Measurements from ENCODE around the gene C9. TPM values are rescaled to one million over a fixed set of nuclear protein-coding genes. Genes with fewer than 3 reads are reported as not detected.
"Not testable (repeated sequence)": the region's sequence is repeated elsewhere in the genome, so short reads cannot be mapped to it uniquely, and the experiment has no call there.

C9 gene
- total RNA-seq, 2 donors from 2014 or later = not detected

DNA sequence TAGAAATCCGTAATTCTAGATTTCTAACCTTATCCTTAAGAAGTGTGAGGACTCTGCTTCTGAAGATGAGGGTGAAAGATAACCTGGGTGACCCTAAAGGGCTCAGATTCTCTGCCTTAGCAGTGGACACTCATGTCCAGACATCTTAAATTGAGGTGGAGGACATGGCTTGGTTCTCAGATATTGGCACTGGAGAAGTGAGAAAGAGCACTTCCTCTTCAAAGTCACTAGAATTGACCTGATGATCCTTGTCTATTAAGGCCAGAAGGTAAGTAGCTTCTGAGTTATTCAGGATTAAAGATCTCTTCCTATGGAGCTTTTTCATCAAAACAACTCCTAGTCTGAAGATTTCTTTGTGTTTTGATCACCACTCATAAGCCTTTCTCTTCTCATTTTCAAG is 54.8 kb downstream of the C9 start:
- no peaks in the 10 kb centered on the region for H3K36me3 Mint-ChIP-seq
- no peak for DNase-seq (ENCODE audit: low spot score in 2 of 2)

DNA sequence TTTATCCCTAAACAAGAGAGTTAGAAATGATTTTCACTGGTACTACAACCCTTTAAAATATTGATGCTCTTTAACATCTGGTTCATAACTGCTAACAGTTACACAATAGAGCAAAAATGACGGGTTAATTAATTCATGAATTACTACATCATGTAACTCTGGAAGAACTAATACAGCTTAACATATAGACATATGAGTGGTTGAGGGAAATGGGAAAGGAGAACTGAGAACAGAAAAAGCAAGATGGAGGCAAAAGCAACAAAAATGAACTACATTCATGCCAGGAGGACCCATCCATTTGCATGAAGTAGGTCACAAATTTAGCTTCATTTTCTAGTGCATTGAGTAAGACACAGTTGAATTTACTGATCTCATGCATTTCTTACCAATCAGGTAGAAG is 61.8 kb downstream of the C9 start:
- peaks cover 3 to 4% of the 10 kb centered on the region in 2 donors for H3K9me3 Mint-ChIP-seq
- H3K36me3 Mint-ChIP-seq = no peaks in the 10 kb centered on the region
- no peak for DNase-seq (ENCODE audit: low spot score in 2 of 2)
- H3K27ac Mint-ChIP-seq = no peak overlapping the region
- no peak for ATAC-seq

More for the DNA sequence above, 54.8 kb downstream of the C9 start:
- no peaks in the 10 kb centered on the region for H3K9me3 Mint-ChIP-seq
- H3K27ac Mint-ChIP-seq = no peak overlapping the region
- ATAC-seq = no peak

DNA sequence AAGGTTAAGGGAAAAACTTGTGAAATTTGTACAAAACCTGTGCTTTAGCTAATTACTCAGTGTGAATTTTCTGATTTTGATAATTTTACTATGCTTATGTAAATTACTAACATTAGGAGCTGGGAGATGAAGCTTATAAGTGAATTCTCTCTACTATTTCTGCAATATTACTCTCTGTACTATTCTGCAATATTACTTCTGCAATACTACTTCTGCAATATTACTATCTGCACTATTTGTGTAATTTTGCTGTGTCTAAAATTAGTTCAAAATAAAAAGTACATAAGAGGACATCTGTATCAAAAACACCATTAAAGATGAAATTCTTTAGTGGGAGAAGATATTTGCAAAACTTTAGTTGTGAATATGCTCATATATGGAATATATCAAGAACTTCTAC is 62.9 kb downstream of the C9 start:
- ATAC-seq (no peak), DNase-seq (ENCODE audit: low spot score in 2 of 2) (no peak)
- H3K9me3 Mint-ChIP-seq = peaks cover 3 to 9% of the 10 kb centered on the region in 2 donors
- no peaks in the 10 kb centered on the region for H3K36me3 Mint-ChIP-seq
- H3K27ac Mint-ChIP-seq = no peak overlapping the region

DNA sequence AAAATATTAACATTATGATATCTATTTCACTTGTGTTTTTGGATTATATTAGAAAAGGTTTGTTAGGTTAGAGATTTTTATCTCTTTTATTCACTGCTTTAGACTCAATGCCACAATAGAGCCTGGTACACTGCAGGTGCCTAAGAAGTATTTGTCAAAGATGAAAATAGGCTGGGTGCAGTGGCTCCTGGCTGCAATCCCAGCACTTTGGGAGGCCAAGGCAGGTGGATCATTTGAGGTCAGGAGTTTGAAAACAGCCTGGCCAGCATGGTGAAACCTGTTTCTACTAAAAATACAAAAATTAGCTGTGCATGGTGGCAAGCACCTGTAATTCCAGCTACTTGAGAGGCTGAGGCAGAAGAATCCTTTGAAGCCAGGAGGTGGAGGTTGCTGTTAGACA is 64.3 kb downstream of the C9 start:
- no peak overlapping the region for H3K27ac Mint-ChIP-seq
- ATAC-seq (no peak), DNase-seq (ENCODE audit: low spot score in 2 of 2) (no peak)
- peaks cover 3 to 9% of the 10 kb centered on the region in 2 donors for H3K9me3 Mint-ChIP-seq
- no peaks in the 10 kb centered on the region for H3K36me3 Mint-ChIP-seq

DNA sequence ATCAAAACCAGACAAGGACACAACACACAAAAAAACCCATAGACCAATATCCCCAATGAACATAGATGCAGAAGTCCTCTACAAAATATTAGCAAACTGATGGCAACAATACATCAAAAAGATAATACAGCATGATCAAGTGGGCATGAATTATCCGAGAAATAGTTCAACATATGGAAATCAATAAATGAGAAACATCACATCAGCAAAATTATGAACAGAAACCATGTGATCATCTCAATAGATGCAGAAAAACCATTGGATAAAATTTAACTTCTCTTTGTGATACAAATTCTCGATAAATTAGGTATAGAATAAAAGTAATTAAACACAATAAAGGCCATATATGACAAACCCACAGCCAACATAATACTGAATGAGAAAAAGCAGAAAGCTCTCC is 69.6 kb downstream of the C9 start:
- peaks cover 3 to 16% of the 10 kb centered on the region in 2 donors for H3K9me3 Mint-ChIP-seq
- ATAC-seq = no peak
- DNase-seq (ENCODE audit: low spot score in 2 of 2) = no peak
- no peak overlapping the region for H3K27ac Mint-ChIP-seq
- no peaks in the 10 kb centered on the region for H3K36me3 Mint-ChIP-seq

DNA sequence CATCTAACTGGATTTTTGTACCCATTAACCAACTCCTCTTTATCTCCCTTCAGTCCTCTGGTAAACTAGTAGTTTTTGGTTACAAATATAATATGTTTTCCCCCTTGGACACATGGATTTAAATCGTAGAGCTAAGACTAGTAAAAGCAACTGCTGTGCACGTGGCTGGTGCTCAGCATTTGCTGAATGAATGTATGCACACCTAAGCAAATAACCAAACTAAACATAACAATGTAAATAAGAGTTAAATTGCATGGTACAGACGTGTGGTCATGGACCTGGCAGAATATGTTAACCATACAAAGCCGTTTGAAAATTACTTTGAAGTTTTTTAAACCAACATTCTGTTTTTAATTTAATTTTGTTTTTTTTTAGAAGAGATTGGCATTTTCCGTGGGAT is 79.7 kb downstream of the C9 start:
- DNase-seq (ENCODE audit: low spot score in 2 of 2) = no peak
- Mint-ChIP-seq H3K27ac (no peak overlapping the region), H3K36me3 (peaks cover 21 to 25% of the 10 kb centered on the region in 2 donors), H3K9me3 (peaks cover 9 to 14% of the 10 kb centered on the region in 2 donors)
- no peak for ATAC-seq

DNA sequence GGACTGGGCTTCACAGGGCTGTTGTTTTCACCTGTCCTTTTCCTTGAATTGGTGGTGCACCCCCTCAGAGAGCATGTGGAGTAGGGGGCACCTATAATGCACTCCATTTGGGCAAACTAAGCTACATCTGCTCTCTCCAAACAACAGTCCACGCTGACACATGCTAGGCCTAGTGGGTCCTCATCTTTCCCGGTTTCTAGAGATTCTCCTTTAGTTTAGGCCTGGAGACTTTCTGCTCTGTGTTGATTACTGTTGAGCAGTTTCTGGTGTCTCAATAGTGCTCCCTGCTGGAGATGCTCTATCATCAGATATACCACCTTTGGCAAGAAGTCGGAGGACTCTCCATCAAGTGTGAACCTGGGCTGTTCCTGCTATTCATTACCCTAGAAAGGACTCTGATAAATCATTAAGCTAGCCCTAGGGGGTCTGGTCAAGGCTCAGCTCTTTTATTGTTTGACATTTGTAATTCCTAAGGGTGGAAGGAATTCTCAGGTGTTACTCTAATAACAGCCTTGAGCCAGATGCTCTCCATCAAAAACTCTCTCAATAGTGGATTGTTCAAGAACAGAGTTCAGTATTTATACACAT is 81.0 kb downstream of the C9 start:
- DNase-seq (ENCODE audit: low spot score in 2 of 2) (peak; percentile 55 to 67), ATAC-seq (peak; percentile 99)
- Mint-ChIP-seq H3K36me3 (peaks cover 28 to 37% of the 10 kb centered on the region in 2 donors), H3K27ac (peak overlapping the region; percentile 6 to 86), H3K9me3 (peaks cover 18 to 19% of the 10 kb centered on the region in 2 donors)

DNA sequence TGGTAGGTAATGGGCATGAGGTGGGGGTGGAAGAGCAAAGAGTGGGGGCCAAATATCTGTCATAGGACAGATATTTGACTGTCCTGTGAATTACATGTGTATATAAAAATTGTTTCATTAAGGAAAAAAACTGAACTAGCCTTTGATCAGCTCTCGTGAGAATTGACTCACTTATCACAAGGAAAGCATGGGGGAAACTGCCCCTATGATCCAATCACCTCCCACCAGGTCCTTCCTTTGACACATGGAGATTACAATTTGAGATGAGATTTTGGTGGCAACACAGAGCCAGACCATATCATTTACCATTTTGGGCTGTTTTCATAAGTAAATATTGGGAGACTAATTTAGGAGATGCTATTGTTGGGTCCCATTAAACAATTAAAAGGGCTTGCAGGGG is 81.7 kb downstream of the C9 start:
- DNase-seq (ENCODE audit: low spot score in 2 of 2) (no peak), ATAC-seq (peak in 1 of 2 donors; percentile 23)
- Mint-ChIP-seq H3K36me3 (peaks cover 29 to 42% of the 10 kb centered on the region in 2 donors), H3K27ac (peak overlapping the region in 1 of 2 donors; percentile 86), H3K9me3 (peaks cover 18 to 20% of the 10 kb centered on the region in 2 donors)

DNA sequence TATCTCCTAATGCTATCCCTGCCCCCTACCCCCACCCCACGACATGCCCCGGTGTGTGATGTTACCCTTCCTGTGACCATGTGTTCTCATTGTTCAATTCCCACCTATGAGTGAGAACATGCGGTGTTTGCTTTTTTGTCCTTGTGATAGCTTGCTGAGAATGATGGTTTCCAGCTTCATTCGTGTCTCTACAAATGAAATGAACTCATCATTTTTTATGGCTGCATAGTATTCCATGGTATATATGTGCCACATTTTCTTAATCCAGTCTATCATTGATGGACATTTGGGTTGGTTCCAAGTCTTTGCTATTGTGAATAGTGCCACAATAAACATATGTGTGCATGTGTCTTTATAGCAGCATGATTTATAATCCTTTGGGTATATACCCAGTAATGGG is 88.4 kb downstream of the C9 start:
- Mint-ChIP-seq H3K27ac (peak overlapping the region in 1 of 2 donors; percentile 95), H3K36me3 (peaks cover 33 to 49% of the 10 kb centered on the region in 2 donors), H3K9me3 (peaks cover 16 to 22% of the 10 kb centered on the region in 2 donors)
- ATAC-seq; DNase-seq (ENCODE audit: low spot score in 2 of 2): not testable (repeated sequence)

DNA sequence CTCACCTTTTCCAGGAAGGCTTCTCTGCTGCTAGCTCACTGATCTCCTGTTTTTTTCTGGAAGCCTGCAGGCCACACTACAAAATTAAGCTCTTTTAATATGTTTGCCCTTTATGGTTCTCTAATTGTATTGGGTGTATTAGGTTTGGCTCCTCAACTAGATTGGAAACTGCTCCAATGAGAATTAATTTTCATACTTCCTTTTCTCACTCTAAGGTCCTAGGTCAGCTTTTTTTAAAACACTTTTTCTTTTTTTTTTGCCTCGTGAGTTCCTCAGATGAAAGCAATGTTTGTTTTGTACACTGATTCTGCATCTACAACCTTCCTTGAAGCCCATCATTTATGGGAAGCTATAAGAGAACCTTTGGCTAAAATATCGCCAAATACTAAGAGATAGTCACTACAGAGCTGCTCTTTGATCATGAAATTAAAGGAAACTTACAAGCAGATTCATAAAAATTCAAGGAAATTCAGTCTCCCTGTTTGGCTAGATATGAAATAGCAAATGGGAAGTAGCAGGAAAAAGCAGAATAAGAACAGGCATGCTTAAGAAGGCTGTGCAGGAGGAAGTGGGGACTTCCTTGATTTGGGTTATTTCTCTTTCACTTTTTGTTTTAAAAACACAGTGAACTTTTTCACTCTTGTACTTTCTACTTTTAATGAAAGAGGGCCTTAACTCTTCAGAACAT is 89.8 kb downstream of the C9 start:
- DNase-seq (ENCODE audit: low spot score in 2 of 2) = no peak
- Mint-ChIP-seq H3K36me3 (peaks cover 24 to 36% of the 10 kb centered on the region in 2 donors), H3K27ac (peak overlapping the region; percentile 94 to 95), H3K9me3 (peaks cover 10 to 13% of the 10 kb centered on the region in 2 donors)
- ATAC-seq = peak in 1 of 2 donors; percentile 68

DNA sequence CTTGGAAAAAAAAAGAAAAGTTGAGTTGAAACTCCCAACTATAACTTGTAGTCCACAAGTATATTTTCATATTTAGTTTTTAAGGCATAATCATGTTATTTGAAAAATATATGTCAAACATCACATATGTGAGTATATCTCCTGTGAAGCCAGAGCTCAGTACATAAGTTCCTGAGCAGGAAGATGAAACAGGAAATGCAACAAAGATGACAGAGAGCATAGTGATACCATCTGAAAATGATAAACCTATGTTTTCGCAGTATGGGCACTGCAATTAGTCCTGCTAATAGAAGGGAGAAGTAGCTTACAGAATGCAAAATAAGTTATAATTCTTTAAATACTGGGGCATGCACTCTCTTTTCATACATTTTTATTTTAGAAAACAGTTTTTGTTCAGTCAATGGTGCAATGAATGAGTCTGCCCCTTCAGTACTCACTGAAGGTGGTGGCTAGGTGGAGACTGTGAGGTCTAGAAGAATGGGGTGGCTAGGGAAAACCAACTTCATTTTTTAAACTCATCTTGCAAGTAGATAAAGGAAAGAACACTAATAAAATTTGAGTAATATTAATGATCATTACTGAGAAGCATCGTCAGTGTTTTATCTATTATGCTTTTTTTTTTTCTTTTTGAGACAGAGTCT is 90.9 kb downstream of the C9 start:
- H3K27ac Mint-ChIP-seq = peak overlapping the region; percentile 22 to 95
- ATAC-seq = peak in 1 of 2 donors; percentile 45
- peaks cover 3 to 6% of the 10 kb centered on the region in 2 donors for H3K9me3 Mint-ChIP-seq
- H3K36me3 Mint-ChIP-seq = peaks cover 17 to 25% of the 10 kb centered on the region in 2 donors
- no peak for DNase-seq (ENCODE audit: low spot score in 2 of 2)

DNA sequence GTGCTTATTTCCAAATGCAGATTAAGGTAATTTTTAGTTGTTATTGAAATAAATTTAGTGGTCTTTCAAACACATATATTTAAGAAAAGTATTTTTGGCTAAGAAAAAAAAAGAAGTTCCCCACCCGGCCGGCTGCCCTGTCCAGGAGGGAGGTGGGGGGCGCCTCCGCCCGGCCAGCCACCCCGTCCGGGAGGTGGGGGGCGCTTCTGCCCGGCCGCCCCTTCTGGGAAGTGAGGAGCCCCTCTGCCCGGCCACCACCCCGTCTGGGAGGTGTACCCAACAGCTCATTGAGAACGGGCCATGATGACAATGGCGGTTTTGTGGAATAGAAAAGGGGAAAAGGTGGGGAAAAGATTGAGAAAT is 91.4 kb downstream of the C9 start:
- not testable (repeated sequence) for H3K27ac Mint-ChIP-seq, ATAC-seq

DNA sequence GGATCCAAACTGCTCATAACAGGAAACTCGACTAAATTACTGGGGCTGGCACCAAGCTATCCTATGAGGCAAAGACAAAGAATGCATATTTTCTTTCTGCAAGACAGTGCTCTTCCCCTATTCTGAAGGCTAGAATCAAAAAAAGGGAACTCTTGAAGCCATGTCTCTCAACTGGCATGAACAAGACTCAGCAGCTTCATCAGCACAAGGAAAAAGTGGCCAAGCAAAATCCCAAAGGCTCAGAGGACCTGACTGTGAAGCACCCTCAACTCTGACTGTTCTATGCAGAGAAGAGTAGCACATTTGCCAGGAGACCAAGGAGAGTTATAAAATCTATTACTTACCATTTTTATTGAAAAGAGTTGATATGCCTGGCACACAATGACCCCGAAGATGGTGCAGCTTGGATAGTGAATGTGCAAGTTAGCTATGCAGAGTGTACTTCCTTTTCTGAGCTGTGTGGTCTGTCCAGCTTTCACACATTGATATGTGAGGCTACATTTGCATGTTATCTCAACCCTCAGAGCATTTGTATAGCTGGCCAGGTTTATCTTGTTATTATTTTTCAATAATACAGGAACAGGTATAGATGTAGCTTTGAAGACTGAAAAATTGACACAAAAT is 94.0 kb downstream of the C9 start:
- Mint-ChIP-seq H3K9me3 (peaks cover 0 to 6% of the 10 kb centered on the region in 2 donors), H3K36me3 (peaks cover 0 to 8% of the 10 kb centered on the region in 2 donors), H3K27ac (no peak overlapping the region)
- DNase-seq (ENCODE audit: low spot score in 2 of 2) (no peak), ATAC-seq (no peak)

More for the DNA sequence above, 91.4 kb downstream of the C9 start:
- not testable (repeated sequence) for H3K9me3 Mint-ChIP-seq; DNase-seq (ENCODE audit: low spot score in 2 of 2)
- H3K36me3 Mint-ChIP-seq = peaks cover 17 to 21% of the 10 kb centered on the region in 2 donors

DNA sequence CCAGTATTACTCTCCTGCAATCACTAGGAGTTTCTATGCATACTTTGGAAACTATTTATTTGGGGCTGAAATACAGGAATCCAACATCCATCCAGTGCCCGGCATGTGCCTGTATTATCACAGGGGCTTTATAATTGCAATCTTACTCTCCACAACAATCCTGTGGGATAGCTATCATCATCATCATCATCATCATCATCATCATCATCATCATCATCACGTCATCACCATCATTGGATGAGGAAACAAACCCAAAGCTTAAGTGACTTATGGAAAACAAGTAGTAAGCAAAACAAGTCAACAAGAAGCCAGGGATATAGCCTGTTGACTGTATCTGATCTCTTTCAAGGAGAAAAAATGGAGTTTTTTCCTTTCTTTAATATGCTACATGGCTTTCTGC is 97.1 kb downstream of the C9 start:
- H3K27ac Mint-ChIP-seq = no peak overlapping the region
- no peaks in the 10 kb centered on the region for H3K36me3 Mint-ChIP-seq
- ATAC-seq (no peak), DNase-seq (ENCODE audit: low spot score in 2 of 2) (no peak)
- H3K9me3 Mint-ChIP-seq = peaks cover 0 to 3% of the 10 kb centered on the region in 2 donors

DNA sequence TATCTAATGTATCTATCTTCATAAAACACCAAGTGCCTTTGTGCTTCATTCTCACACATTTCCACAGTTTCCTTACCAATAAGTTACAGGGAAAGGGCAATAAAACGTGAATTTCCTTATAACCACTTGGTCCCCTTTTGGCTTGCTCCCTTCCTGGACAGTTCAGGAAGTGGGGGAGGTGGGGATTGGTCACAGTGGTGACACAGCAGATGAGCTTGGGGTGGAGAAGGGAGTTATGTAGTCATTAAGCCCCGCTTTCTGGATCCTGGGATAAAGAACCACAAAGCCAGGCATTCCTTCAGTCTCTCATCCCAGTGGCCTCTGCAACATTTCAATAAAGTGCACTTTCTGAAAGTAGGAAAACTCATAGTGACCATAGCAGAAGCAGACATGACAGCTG is 97.9 kb downstream of the C9 start:
- ATAC-seq (no peak), DNase-seq (ENCODE audit: low spot score in 2 of 2) (no peak)
- H3K27ac Mint-ChIP-seq = no peak overlapping the region
- peaks cover 0 to 3% of the 10 kb centered on the region in 2 donors for H3K9me3 Mint-ChIP-seq
- no peaks in the 10 kb centered on the region for H3K36me3 Mint-ChIP-seq

DNA sequence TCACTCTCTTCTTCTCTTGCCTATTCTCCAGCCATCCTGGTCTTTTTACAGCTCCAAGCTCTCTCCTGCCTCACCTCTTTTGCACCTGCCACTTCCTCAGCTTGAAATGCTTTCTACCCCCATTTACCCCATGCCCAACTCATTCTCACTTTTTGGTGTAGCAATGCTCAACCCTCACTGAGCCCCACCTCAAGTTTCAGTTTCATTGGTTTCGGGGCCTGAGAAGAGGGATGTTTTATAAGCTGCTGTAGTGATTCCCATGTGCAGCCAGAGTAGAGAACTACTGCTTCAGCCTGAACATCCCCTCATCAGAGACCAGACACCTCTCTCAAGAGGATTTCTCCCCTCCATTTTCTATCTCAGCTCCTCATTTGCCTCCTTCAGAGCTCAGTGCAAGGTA is 99.8 kb downstream of the C9 start:
- no peak for DNase-seq (ENCODE audit: low spot score in 2 of 2)
- H3K9me3 Mint-ChIP-seq = peaks cover 0 to 3% of the 10 kb centered on the region in 2 donors
- H3K36me3 Mint-ChIP-seq = no peaks in the 10 kb centered on the region
- peak; percentile 37 to 58 for ATAC-seq
- no peak overlapping the region for H3K27ac Mint-ChIP-seq

DNA sequence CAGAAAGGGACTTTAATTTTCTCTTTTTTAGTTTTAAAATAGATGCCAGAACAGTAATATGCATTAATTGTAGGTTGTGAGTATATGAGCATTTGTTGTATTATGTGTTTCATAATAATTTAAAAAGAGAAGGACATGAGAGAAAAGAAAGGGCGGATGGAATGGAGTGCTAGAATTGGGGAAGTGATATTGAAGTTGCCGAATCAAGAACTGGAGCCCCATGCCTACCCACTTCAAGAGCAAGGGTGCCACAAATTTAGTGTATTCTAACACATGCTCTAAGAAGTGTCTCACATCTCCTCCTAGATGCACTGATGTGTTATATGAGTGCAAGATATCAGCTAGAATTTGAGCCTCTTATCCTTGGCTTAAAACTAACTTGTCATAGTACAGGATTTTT is 101.3 kb downstream of the C9 start:
- Mint-ChIP-seq H3K27ac (no peak overlapping the region), H3K36me3 (no peaks in the 10 kb centered on the region), H3K9me3 (peaks cover 0 to 3% of the 10 kb centered on the region in 2 donors)
- ATAC-seq (no peak), DNase-seq (ENCODE audit: low spot score in 2 of 2) (no peak)
